ENCODE results near the gene SCUBE3. TPM values are rescaled to one million over a fixed set of nuclear protein-coding genes. Genes with fewer than 3 reads are reported as not detected.

The SCUBE3 gene
- total and polyA plus RNA-seq, 7 experiments from 2014 or later = 0.05 to 0.12 TPM; not detected in 5

DNA sequence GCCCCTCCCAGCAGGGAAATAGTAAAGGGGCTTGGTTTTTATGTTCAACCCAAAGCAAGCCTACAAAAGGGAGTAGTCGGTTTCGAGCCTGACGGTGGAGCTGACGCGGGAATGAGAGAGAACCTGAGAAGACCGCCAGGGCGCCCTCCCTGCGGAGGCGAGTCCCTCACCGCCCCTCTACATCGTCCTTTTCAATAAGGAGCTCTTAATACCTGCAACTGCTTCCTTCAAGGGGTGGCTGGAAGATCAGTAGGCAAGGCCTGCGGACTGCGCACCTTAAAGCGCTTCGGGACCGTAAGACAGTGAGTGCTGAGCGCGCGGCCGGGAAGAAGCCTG lies 45.1 kb downstream of the SCUBE3 start:
- Histone ChIP-seq H3K4me3 (ENCODE audit: low read length) (peak overlapping the region; percentile 65), H3K27me3 (ENCODE audit: control insufficient read depth in 2 of 2, insufficient read depth in 2 of 2, low read length in 2 of 2) (no peaks in the 10 kb centered on the region), H3K9me3 (ENCODE audit: control insufficient read depth in 2 of 3, low read length in 3 of 3) (no peaks in the 10 kb centered on the region), H3K36me3 (ENCODE audit: control insufficient read depth in 2 of 3, insufficient read depth in 3 of 3, low read length in 3 of 3) (peaks cover 0 to 9% (median 0%) of the 10 kb centered on the region in 3 experiments), H3K4me1 (ENCODE audit: control insufficient read depth in 2 of 2, insufficient read depth in 2 of 2, low read length in 2 of 2) (peaks cover 15 to 17% of the 10 kb centered on the region in 2 donors), H3K27ac (ENCODE audit: low read depth, low read length) (peak overlapping the region; percentile 95)
- Mint-ChIP-seq H3K4me1 (peaks cover 32 to 59% (median 45%) of the 10 kb centered on the region in 7 donors), H3K9me3 (peaks cover 0 to 2% (median 0%) of the 10 kb centered on the region in 11 donors), H3K27me3 (no peaks in the 10 kb centered on the region), H3K36me3 (peaks cover 0 to 6% (median 0%) of the 10 kb centered on the region in 5 donors), H3K4me3 (peak overlapping the region; percentile 85 to 99 (median 97)), H3K27ac (peak overlapping the region; percentile 89 to 99 (median 97))
- CTCF ChIA-PET = interaction anchor here (0.6 to 1.6 kb wide), 6 partner anchors 13 to 299 kb away, joined by 3 to 5 read pairs (median 4); partner anchors contain the start of gene DEF6
- DNase-seq (peak in 1 of 9 donors; percentile 59), ATAC-seq (peak; percentile 9)
- intact Hi-C loops (cut with micrococcal nuclease) = loop anchor here (1.0 to 10.0 kb wide), 15 partner anchors 18 to 1470 kb away; partner anchors contain the start of genes ANKS1A (in 2 of the 2), FANCE (in 1 of the 2), HMGA1 (in 1 of the 2) and ILRUN (in 1 of the 2)
- POLR2A ChIA-PET = interaction anchor here (0.5 to 2.5 kb wide), 7 partner anchors 10 to 1338 kb away, joined by 3 to 8 read pairs (median 5); partner anchors contain the start of gene DEF6

DNA sequence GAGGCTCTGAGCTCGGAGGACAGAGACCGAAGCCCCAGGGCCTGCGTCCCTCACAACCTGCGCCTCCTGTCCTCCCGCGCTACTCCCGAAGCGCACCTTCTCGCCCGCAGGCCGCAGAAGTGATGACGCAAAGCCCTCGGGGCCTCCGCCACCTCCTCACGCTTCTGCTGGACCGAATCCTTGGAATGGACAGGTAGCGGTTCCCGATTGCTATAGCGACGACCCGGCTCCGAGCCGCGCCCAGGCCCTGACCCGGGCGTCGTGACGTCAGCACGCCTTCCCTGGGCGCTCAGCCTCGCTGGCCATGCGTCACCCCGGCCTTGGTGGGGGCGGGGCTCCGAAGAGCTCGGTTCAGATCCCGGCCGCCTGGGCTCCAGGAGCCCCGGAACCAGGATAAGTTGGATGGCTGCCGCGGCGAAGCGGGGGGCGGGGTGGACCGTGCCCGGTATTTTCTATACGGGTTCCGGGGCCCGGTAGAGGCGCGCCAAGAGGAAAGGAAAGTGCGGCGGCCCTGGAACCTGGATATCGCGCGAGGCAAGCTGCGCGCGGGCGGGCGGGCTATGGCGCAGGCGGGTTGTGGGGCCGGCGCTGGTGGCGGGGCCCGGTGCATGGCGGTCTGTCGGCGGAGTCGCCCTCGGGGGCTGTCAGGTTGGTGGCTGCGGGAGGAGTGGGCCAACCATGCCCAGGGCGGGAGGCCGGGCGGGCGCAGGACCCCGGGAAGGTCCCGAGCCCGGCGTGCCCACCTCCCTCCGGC lies 45.6 kb downstream of the SCUBE3 start, which contains the start of gene ZNF76:
Gene ZNF76, plus strand, starts transcription at position 542 of the 754 bp plus-strand sequence. CDS start 21,417 bp downstream, outside the sequence.
- peaks cover 0 to 9% (median 0%) of the 10 kb centered on the region in 3 experiments for H3K36me3 ChIP-seq (ENCODE audit: control insufficient read depth in 2 of 3, insufficient read depth in 3 of 3, low read length in 3 of 3)
- ChIA-PET POLR2A (interaction anchor here (0.5 to 2.5 kb wide), 8 partner anchors 10 to 1337 kb away, joined by 3 to 8 read pairs (median 5); partner anchors contain the start of gene DEF6), CTCF (interaction anchor here (0.6 to 1.6 kb wide), 6 partner anchors 13 to 698 kb away, joined by 3 to 5 read pairs (median 4); partner anchors contain the start of gene DEF6)
- intact Hi-C loops (cut with micrococcal nuclease) = loop anchor here (1.0 to 10.0 kb wide), 15 partner anchors 18 to 1471 kb away; partner anchors contain the start of genes ANKS1A (in 2 of the 2), FANCE (in 1 of the 2), HMGA1 (in 1 of the 2) and ILRUN (in 1 of the 2)
- peaks cover 0 to 6% (median 0%) of the 10 kb centered on the region in 5 donors for H3K36me3 Mint-ChIP-seq
- no peaks in the 10 kb centered on the region for H3K27me3 Mint-ChIP-seq
- peak within 1 kb of the TSS; percentile 89 to 99 (median 97) for H3K27ac Mint-ChIP-seq
- H3K4me3 ChIP-seq (ENCODE audit: low read length) = peak within 1 kb of the TSS; percentile 65
- peak; percentile 89 to 93 (median 92) for DNase-seq
- H3K27ac ChIP-seq (ENCODE audit: low read depth, low read length) = peak within 1 kb of the TSS; percentile 95
- peaks cover 0 to 2% (median 0%) of the 10 kb centered on the region in 11 donors for H3K9me3 Mint-ChIP-seq
- H3K9me3 ChIP-seq (ENCODE audit: control insufficient read depth in 2 of 3, low read length in 3 of 3) = no peaks in the 10 kb centered on the region
- H3K4me3 Mint-ChIP-seq = peak within 1 kb of the TSS; percentile 85 to 99 (median 97)
- H3K4me1 ChIP-seq (ENCODE audit: control insufficient read depth in 2 of 2, insufficient read depth in 2 of 2, low read length in 2 of 2) = peaks cover 15 to 17% of the 10 kb centered on the region in 2 donors
- ATAC-seq = peak; percentile 88
- H3K4me1 Mint-ChIP-seq = peaks cover 37 to 64% (median 50%) of the 10 kb centered on the region in 7 donors
- H3K27me3 ChIP-seq (ENCODE audit: control insufficient read depth in 2 of 2, insufficient read depth in 2 of 2, low read length in 2 of 2) = no peaks in the 10 kb centered on the region

GRCh38 chr6:35259948-35260590 lies 46.3 kb downstream of the SCUBE3 start:
- H3K4me1 Mint-ChIP-seq = peaks cover 40 to 69% (median 54%) of the 10 kb centered on the region in 7 donors
- peak overlapping the region; percentile 85 to 99 (median 92) for H3K4me3 Mint-ChIP-seq
- ATAC-seq (peak; percentile 74), DNase-seq (peak in 8 of 9 donors; percentile 53 to 87 (median 62))
- Histone ChIP-seq H3K27ac (ENCODE audit: low read depth, low read length) (peak overlapping the region; percentile 95), H3K27me3 (ENCODE audit: control insufficient read depth in 2 of 2, insufficient read depth in 2 of 2, low read length in 2 of 2) (no peaks in the 10 kb centered on the region), H3K9me3 (ENCODE audit: control insufficient read depth in 2 of 3, low read length in 3 of 3) (no peaks in the 10 kb centered on the region), H3K4me3 (ENCODE audit: low read length) (peak overlapping the region; percentile 65), H3K36me3 (ENCODE audit: control insufficient read depth in 2 of 3, insufficient read depth in 3 of 3, low read length in 3 of 3) (peaks cover 0 to 9% (median 0%) of the 10 kb centered on the region in 3 experiments), H3K4me1 (ENCODE audit: control insufficient read depth in 2 of 2, insufficient read depth in 2 of 2, low read length in 2 of 2) (peaks cover 15 to 17% of the 10 kb centered on the region in 2 donors)
- POLR2A ChIA-PET = interaction anchor here (1.2 to 2.1 kb wide), 5 partner anchors 9 to 189 kb away, joined by 3 to 6 read pairs (median 5); partner anchors contain the start of gene DEF6
- peaks cover 0 to 2% (median 0%) of the 10 kb centered on the region in 11 donors for H3K9me3 Mint-ChIP-seq
- H3K36me3 Mint-ChIP-seq = peaks cover 0 to 6% (median 0%) of the 10 kb centered on the region in 5 donors
- intact Hi-C loops (cut with micrococcal nuclease) = loop anchor here (1.0 to 10.0 kb wide), 15 partner anchors 19 to 1471 kb away; partner anchors contain the start of genes ANKS1A (in 2 of the 2), FANCE (in 1 of the 2), HMGA1 (in 1 of the 2) and ILRUN (in 1 of the 2)
- H3K27ac Mint-ChIP-seq = peak overlapping the region; percentile 89 to 99 (median 97)
- CTCF ChIA-PET = interaction anchor here (0.6 to 1.3 kb wide), 2 partner anchors 19 to 697 kb away, joined by 3 to 5 read pairs; no protein-coding TSS in a partner anchor
- no peaks in the 10 kb centered on the region for H3K27me3 Mint-ChIP-seq

DNA sequence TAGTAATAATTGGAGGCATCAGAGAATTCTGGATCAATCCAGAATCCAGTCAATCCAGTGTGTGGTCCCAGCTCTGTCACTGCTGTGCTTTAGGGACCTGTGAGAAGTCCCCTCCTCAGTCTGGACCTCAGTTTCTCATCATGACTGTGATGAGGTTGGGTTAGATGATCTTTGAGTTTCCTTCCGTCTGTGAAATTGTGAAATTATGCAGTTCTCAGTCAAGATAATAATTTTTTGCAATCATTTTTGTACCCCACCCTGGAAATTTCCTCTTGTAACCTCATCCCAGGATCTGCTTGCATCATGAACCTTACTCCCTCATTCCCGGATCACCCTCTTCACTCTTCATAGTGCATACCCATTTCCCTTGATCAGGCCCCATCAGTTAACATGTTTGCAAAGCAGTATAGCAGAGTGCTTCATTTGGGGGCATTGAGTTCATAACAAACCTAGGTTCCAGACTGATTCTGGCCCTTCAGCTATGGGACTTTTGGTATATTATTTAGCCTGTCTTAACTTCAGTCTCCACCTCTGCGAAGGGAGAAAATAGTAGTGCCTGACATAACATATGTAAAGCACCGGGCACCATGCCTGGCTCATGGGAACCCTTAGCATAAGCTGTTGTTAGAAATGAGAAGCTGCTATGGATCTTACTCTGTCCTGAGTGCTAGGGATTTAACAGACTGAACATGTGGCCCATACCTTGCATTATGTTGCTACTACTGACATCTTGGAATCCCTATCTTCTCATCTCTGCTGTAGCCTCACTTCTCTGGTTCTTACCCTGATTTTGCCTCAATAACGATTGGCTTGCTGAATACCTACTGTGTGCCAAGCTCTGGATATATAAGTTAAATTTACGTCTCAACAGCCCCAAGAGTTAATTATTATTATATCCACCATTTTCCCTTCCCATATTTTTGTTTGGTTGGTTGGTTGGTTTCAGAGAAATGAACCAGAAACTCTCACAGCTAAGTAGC lies 47.1 kb downstream of the SCUBE3 start:
- ChIA-PET POLR2A (no interaction called here), CTCF (interaction anchor here (0.7 kb wide), 1 partner anchor 149 kb away, joined by 3 read pairs; no protein-coding TSS in a partner anchor)
- intact Hi-C loops (cut with micrococcal nuclease) = no loop called here
- H3K4me1 ChIP-seq (ENCODE audit: control insufficient read depth in 2 of 2, insufficient read depth in 2 of 2, low read length in 2 of 2) = peaks cover 15 to 17% of the 10 kb centered on the region in 2 donors
- no peak for ATAC-seq
- peaks cover 0 to 9% (median 0%) of the 10 kb centered on the region in 3 experiments for H3K36me3 ChIP-seq (ENCODE audit: control insufficient read depth in 2 of 3, insufficient read depth in 3 of 3, low read length in 3 of 3)
- H3K4me3 ChIP-seq (ENCODE audit: low read length) = peak overlapping the region; percentile 65
- H3K27me3 ChIP-seq (ENCODE audit: control insufficient read depth in 2 of 2, insufficient read depth in 2 of 2, low read length in 2 of 2) = no peaks in the 10 kb centered on the region
- H3K4me3 Mint-ChIP-seq = peak overlapping the region; percentile 85 to 99 (median 92)
- DNase-seq = no peak
- H3K27me3 Mint-ChIP-seq = no peaks in the 10 kb centered on the region
- H3K4me1 Mint-ChIP-seq = peaks cover 45 to 75% (median 60%) of the 10 kb centered on the region in 7 donors
- H3K27ac Mint-ChIP-seq = peak overlapping the region; percentile 89 to 99 (median 97)
- H3K9me3 Mint-ChIP-seq = peaks cover 0 to 2% (median 0%) of the 10 kb centered on the region in 11 donors
- H3K36me3 Mint-ChIP-seq = peaks cover 0 to 7% (median 4%) of the 10 kb centered on the region in 5 donors
- no peaks in the 10 kb centered on the region for H3K9me3 ChIP-seq (ENCODE audit: control insufficient read depth in 2 of 3, low read length in 3 of 3)
- H3K27ac ChIP-seq (ENCODE audit: low read depth, low read length) = peak overlapping the region; percentile 95

DNA sequence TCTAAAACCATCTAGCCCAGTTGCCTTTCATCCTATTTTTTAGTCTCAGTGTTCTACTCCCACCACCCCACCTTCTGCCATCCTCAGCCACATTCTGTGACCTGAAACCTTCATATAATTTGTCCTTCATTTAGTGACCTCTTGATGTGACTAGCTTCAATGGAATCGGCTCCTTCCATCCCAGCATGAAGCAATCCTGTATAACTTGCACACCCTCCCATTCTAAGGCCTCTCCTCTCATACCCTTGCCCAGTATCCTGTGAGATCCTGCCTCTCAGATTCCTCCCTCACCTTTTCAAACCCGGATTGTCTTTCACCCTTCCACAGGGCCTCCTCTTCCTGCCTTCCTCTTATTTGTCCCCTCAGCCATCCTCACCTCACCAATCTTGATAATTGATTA lies 48.8 kb downstream of the SCUBE3 start:
- H3K27me3 Mint-ChIP-seq = no peaks in the 10 kb centered on the region
- Histone ChIP-seq H3K27ac (ENCODE audit: low read depth, low read length) (no peak overlapping the region), H3K4me1 (ENCODE audit: control insufficient read depth in 2 of 2, insufficient read depth in 2 of 2, low read length in 2 of 2) (peaks cover 15 to 17% of the 10 kb centered on the region in 2 donors), H3K36me3 (ENCODE audit: control insufficient read depth in 2 of 3, insufficient read depth in 3 of 3, low read length in 3 of 3) (peaks cover 0 to 9% (median 0%) of the 10 kb centered on the region in 3 experiments), H3K27me3 (ENCODE audit: control insufficient read depth in 2 of 2, insufficient read depth in 2 of 2, low read length in 2 of 2) (no peaks in the 10 kb centered on the region), H3K9me3 (ENCODE audit: control insufficient read depth in 2 of 3, low read length in 3 of 3) (no peaks in the 10 kb centered on the region), H3K4me3 (ENCODE audit: low read length) (no peak overlapping the region)
- peaks cover 0 to 2% (median 0%) of the 10 kb centered on the region in 11 donors for H3K9me3 Mint-ChIP-seq
- H3K27ac Mint-ChIP-seq = peak overlapping the region in 8 of 9 donors; percentile 6 to 71 (median 26)
- CTCF ChIA-PET = no interaction called here
- intact Hi-C loops (cut with micrococcal nuclease) = no loop called here
- peaks cover 42 to 75% (median 61%) of the 10 kb centered on the region in 7 donors for H3K4me1 Mint-ChIP-seq
- no peak for ATAC-seq
- no peak for DNase-seq
- H3K36me3 Mint-ChIP-seq = peaks cover 0 to 10% (median 4%) of the 10 kb centered on the region in 5 donors
- POLR2A ChIA-PET = no interaction called here
- H3K4me3 Mint-ChIP-seq = peak overlapping the region in 6 of 10 donors; percentile 0 to 19 (median 7)
